PFSK-1 (cell line): ENCODE measurements around the gene NEUROG1.

Experiments used
- FOXP2 ChIP-seq: optimal IDR thresholded peaks from 2 replicates; pipeline ENCODE3; 2011; ENCODE audit warnings: borderline replicate concordance, control low read depth, inconsistent platforms; ENCODE audit not compliant: insufficient read depth; ENCODE audit errors: extremely low read length, extremely low read depth
- POLR2AphosphoS5 ChIP-seq: IDR thresholded peaks from 2 replicates; pipeline ENCODE4 v1.6.1; 2012; ENCODE audit warnings: low read depth, mild to moderate bottlenecking, control low read depth, low read length, moderate library complexity
- SIN3A ChIP-seq: IDR thresholded peaks from 2 replicates; pipeline ENCODE4 v1.6.1; 2012; ENCODE audit warnings: mild to moderate bottlenecking, low read length, moderate library complexity, borderline replicate concordance; ENCODE audit not compliant: insufficient read depth
- TAF1 ChIP-seq: IDR thresholded peaks from 2 replicates; pipeline ENCODE4 v1.6.1; 2012; ENCODE audit warnings: low read length, control low read depth, borderline replicate concordance; ENCODE audit not compliant: insufficient read depth
- TF ChIP-seq, protein P1 (sequence below), 2 experiments: IDR thresholded peaks; 2 replicates each; pipeline versions ENCODE4 v1.6.1 to v1.8.0; 2011 to 2012; ENCODE audit warnings: low read depth in 2 of 2, low read length in 2 of 2, control low read depth in 1 of 2, inconsistent platforms in 1 of 2, mild to moderate bottlenecking in 1 of 2, moderate library complexity in 1 of 2; ENCODE audit not compliant: insufficient read depth in 1 of 2

DNA sequence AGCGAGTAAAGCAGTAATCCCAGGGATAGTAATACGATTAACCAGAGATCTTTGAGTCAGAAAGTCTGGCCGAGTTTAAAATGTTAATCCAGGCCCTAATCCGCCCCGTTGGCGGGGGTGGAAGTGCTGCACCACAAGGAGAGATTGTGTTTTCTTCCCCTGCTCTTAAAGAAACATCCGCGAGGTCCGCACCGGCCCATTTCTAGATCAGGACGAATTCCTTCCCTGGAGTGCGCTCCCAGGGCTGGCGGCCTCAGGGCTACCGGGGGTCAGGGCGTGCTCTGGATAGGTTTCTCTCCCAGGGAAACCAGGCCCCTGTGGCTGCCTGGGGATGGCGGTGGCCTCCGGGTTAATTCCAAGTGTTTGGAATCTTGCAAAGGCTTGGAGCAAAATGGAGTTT lies 9.3 kb upstream of the NEUROG1 start:
- TF ChIP-seq TAF1 (no peak), POLR2AphosphoS5 (no peak), SIN3A (no peak), FOXP2 (no peak)
- TF ChIP-seq, protein P1, sequence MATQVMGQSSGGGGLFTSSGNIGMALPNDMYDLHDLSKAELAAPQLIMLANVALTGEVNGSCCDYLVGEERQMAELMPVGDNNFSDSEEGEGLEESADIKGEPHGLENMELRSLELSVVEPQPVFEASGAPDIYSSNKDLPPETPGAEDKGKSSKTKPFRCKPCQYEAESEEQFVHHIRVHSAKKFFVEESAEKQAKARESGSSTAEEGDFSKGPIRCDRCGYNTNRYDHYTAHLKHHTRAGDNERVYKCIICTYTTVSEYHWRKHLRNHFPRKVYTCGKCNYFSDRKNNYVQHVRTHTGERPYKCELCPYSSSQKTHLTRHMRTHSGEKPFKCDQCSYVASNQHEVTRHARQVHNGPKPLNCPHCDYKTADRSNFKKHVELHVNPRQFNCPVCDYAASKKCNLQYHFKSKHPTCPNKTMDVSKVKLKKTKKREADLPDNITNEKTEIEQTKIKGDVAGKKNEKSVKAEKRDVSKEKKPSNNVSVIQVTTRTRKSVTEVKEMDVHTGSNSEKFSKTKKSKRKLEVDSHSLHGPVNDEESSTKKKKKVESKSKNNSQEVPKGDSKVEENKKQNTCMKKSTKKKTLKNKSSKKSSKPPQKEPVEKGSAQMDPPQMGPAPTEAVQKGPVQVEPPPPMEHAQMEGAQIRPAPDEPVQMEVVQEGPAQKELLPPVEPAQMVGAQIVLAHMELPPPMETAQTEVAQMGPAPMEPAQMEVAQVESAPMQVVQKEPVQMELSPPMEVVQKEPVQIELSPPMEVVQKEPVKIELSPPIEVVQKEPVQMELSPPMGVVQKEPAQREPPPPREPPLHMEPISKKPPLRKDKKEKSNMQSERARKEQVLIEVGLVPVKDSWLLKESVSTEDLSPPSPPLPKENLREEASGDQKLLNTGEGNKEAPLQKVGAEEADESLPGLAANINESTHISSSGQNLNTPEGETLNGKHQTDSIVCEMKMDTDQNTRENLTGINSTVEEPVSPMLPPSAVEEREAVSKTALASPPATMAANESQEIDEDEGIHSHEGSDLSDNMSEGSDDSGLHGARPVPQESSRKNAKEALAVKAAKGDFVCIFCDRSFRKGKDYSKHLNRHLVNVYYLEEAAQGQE (IDR thresholded peaks at IDR 0.05; ENCODE audit: insufficient read depth in 1 of 2, low read depth in 2 of 2, low read length in 2 of 2) = no peak
